Transverse colon (tissue), 4 donors: ENCODE measurements around the gene PCDHGB5. TPM values are rescaled to one million over a fixed set of nuclear protein-coding genes. Genes with fewer than 3 reads are reported as not detected.
"Not testable (repeated sequence)": the region's sequence is repeated elsewhere in the genome, so short reads cannot be mapped to it uniquely, and the experiment has no call there.

Experiments used
- DNase-seq: peaks from one replicate; pipeline ENCODE4 v3.0.0-alpha.2; 2019
- H3K27ac ChIP-seq, 4 donors: fragments of 200-600 bp; sonication (generic); 2 replicates each; pipeline ENCODE4 v1.5.1; 2016 to 2018; ENCODE audit warnings: inconsistent platforms in 4 of 4
- H3K27me3 ChIP-seq: fragments of 200-600 bp; sonication (generic); 2 replicates; pipeline ENCODE4 v1.5.1; 2017; ENCODE audit warnings: inconsistent platforms
- H3K36me3 ChIP-seq, 4 donors: fragments of 200-600 bp; sonication (generic); 2 replicates each; pipeline ENCODE4 v1.5.1; 2017 to 2019; ENCODE audit warnings: inconsistent platforms in 4 of 4
- H3K4me1 ChIP-seq, 4 donors: fragments of 200-600 bp; sonication (generic); 2 replicates each; pipeline ENCODE4 v1.5.1; 2017 to 2020; ENCODE audit warnings: inconsistent platforms in 4 of 4
- H3K4me3 ChIP-seq, 4 donors: fragments of 200-600 bp; sonication (generic); 1 replicate in 1 of 4; 2 replicates in 3 of 4; pipeline versions ENCODE4 v1.5.1 to v1.6.1; 2017 to 2019; ENCODE audit warnings: inconsistent platforms in 4 of 4
- H3K9me3 ChIP-seq, 2 donors: fragments of 200-600 bp; sonication (generic); 2 replicates each; pipeline ENCODE4 v1.5.1; 2017 to 2019; ENCODE audit warnings: inconsistent platforms in 2 of 2
- CTCF ChIP-seq, 5 experiments: fragments of 200-600 bp in 3 of 5; fragments of 450-650 bp in 2 of 5; sonication (generic) in 3 of 5; IDR thresholded peaks; 1 replicate in 2 of 5; 2 replicates in 3 of 5; pipeline ENCODE4 v1.5.1; 2016 to 2017; ENCODE audit warnings: antibody characterized with exemption in 5 of 5, inconsistent platforms in 3 of 5, mild to moderate bottlenecking in 2 of 5, moderate library complexity in 1 of 5
- EP300 ChIP-seq: sonication (generic); formaldehyde crosslinking; IDR thresholded peaks from one replicate; pipeline ENCODE4 v1.6.1; 2017; ENCODE audit warnings: antibody characterized with exemption, low read depth
- POLR2A ChIP-seq: fragments of 450-650 bp; IDR thresholded peaks from one replicate; pipeline ENCODE4 v1.6.1; 2016; ENCODE audit warnings: antibody characterized with exemption, mild to moderate bottlenecking, moderate library complexity
- POLR2AphosphoS5 ChIP-seq, 3 donors: sonication (generic); formaldehyde crosslinking; IDR thresholded peaks; one replicate each; pipeline ENCODE4 v1.6.1; 2016; ENCODE audit warnings: antibody characterized with exemption in 3 of 3
- WGBS, 2 donors: methylation state at CpG; one replicate each; pipeline ENCODE4 v1.1.5; 2018; ENCODE audit warnings: low coverage in 1 of 2; 5-methylcytosine and 5-hydroxymethylcytosine counted together
- in situ Hi-C, 4 donors: fragments of 200-750 bp; cut with MboI; loops; one replicate each; pipeline versions ENCODE4 v1.15.0 to v1.15.1; 2017; ENCODE audit warnings: low sequenced_read_pairs in 3 of 4, low pct_ligation_motif_present in 1 of 4, low pct_unique_long_range_greater_than_20kb in 1 of 4
- intact Hi-C: fragments of 100-400 bp; cut with DNase I; formaldehyde crosslinking; loops from one replicate; pipeline ENCODE4 v1.15.1; 2023; ENCODE audit warnings: low total_unique reads
- total RNA-seq, 4 donors: library from RNA; depleted of rRNA; stranded (reverse); fragments of >200 nt; gene quantifications; one replicate each; pipeline ENCODE4 v1.1.0, GENCODE V29; 2016

Gene PCDHGB5
- total RNA-seq, 4 donors from 2014 or later = 5.3 to 23.3 (median 9.2) TPM

- not testable (repeated sequence) for H3K36me3 ChIP-seq, H3K4me1 ChIP-seq, H3K27ac ChIP-seq
- in situ Hi-C loops = loop anchor here in 1 of 4 donors (10.0 kb wide), 1 partner anchor 157 kb away; no protein-coding TSS in a partner anchor
- WGBS, 2 donors = 21 to 45% methylated on average over 9 to 51 of the region's 51 CpGs
- intact Hi-C loops = loop anchor here (10.0 kb wide), 1 partner anchor 117 kb away; no protein-coding TSS in a partner anchor
- peak; percentile 26 for DNase-seq
- Histone ChIP-seq H3K4me3 (peak within 1 kb of the TSS in 1 of 4 donors; percentile 37), H3K9me3 (peaks cover 56 to 96% of the 10 kb centered on the region in 2 donors), H3K27me3 (peaks cover 29% of the 10 kb centered on the region)
- TF ChIP-seq CTCF (IDR thresholded peaks at IDR 0.05) = peak; percentile 32 to 42 (median 39)
These were observed 10.2 kb downstream of the PCDHGB5 start, which contains the start of gene PCDHGB6 for GRCh38 chr5:141407790-141408505. Gene PCDHGB6, plus strand, starts transcription at chr5:141408021. Its CDS starts 182 bp downstream, at chr5:141408203.

- in situ Hi-C loops = loop anchor here in 2 of 4 donors (10.0 kb wide), 2 partner anchors 145 to 155 kb away; no protein-coding TSS in a partner anchor
- Histone ChIP-seq H3K36me3 (no peaks in the 10 kb centered on the region), H3K9me3 (peaks cover 50 to 94% of the 10 kb centered on the region in 2 donors), H3K27me3 (peaks cover 23% of the 10 kb centered on the region), H3K27ac (no peak overlapping the region), H3K4me1 (no peaks in the 10 kb centered on the region), H3K4me3 (no peak overlapping the region)
- intact Hi-C loops = loop anchor here (10.0 kb wide), 2 partner anchors 115 to 155 kb away; no protein-coding TSS in a partner anchor
- WGBS, 2 donors = 42 to 66% methylated on average over 4 to 51 of the region's 64 CpGs
- no peak for TF ChIP-seq CTCF (IDR thresholded peaks at IDR 0.05)
- TF ChIP-seq EP300 = no peak
- no peak for TF ChIP-seq POLR2A
- TF ChIP-seq POLR2AphosphoS5 (IDR thresholded peaks at IDR 0.05) = no peak
- DNase-seq = no peak
These were observed 12.0 kb downstream of the PCDHGB5 start for GRCh38 chr5:141409598-141410306.

DNA sequence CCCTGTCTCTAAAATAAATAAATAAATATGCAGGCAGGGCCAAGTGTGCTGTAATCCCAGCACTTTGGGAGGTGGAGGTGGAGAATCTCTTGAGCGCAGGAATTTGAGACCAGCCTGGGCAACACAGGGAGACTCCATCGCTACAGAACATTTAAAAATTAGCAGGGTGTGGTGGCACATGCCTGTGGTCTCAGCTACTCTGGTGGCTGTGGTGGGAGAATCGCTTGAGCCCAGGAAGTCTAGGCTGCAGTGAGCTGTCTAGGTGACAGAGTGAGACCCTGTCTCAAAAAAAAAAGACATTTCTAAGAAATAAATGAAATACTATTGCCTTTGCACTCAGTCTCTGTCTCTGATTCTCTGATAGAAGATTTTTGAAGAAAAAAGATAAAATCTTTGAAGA is 13.8 kb downstream of the PCDHGB5 start:
- in situ Hi-C loops = loop anchor here in 1 of 4 donors (10.0 kb wide), 1 partner anchor 143 kb away; no protein-coding TSS in a partner anchor

More for the DNA sequence above, 13.8 kb downstream of the PCDHGB5 start:
- H3K4me3 ChIP-seq = no peak overlapping the region
- 62 to 76% methylated on average over 3 of the region's 3 CpGs for WGBS, 2 donors
- intact Hi-C loops = loop anchor here (10.0 kb wide), 1 partner anchor 153 kb away; no protein-coding TSS in a partner anchor
- no peaks in the 10 kb centered on the region for H3K36me3 ChIP-seq
- no peak overlapping the region for H3K27ac ChIP-seq
- peaks cover 49 to 92% of the 10 kb centered on the region in 2 donors for H3K9me3 ChIP-seq
- TF ChIP-seq CTCF (IDR thresholded peaks at IDR 0.05) (no peak), EP300 (no peak), POLR2AphosphoS5 (IDR thresholded peaks at IDR 0.05) (no peak), POLR2A (no peak)
- H3K27me3 ChIP-seq = peaks cover 19% of the 10 kb centered on the region
- DNase-seq = no peak
- no peaks in the 10 kb centered on the region for H3K4me1 ChIP-seq
